K562 (cell line): ENCODE data around the gene GNAT2. TPM values are rescaled to one million over a fixed set of nuclear protein-coding genes. Genes with fewer than 3 reads are reported as not detected.
A peak's percentile ranks its signal among the peaks of the same experiment; 100 is the strongest.

ENCODE experiments used
- CBFA2T2 ChIP-seq: fragments of 450-650 bp; conservative IDR thresholded peaks from 2 replicates; pipeline ENCODE4 v1.6.1; 2017; ENCODE audit warnings: mild to moderate bottlenecking
- CBFA2T3 ChIP-seq: fragments of 450-650 bp; IDR thresholded peaks from 2 replicates; pipeline ENCODE4 v1.6.1; 2017
- FOSL1 ChIP-seq: fragments of 200-800 bp; sonication (Bioruptor generic); conservative IDR thresholded peaks from 2 replicates; pipeline ENCODE4 v1.6.1; 2016; ENCODE audit warnings: missing genetic modification characterization, missing compliant biosample characterization
- GATAD2B ChIP-seq: fragments of 450-650 bp; IDR thresholded peaks from 2 replicates; pipeline ENCODE4 v1.6.1; 2017; ENCODE audit warnings: mild to moderate bottlenecking, borderline replicate concordance
- HDAC1 ChIP-seq, 2 experiments: fragments of 450-650 bp; IDR thresholded peaks; 2 replicates each; pipeline ENCODE4 v1.6.1; 2016 to 2017; ENCODE audit warnings: inconsistent platforms in 1 of 2, mild to moderate bottlenecking in 1 of 2, moderate library complexity in 1 of 2
- JUN ChIP-seq, 2 experiments: sonication (generic) in 1 of 2; formaldehyde crosslinking in 1 of 2; IDR thresholded peaks; 2 replicates each; pipeline versions ENCODE4 v1.6.1 to v1.8.0; 2012 to 2022; ENCODE audit warnings: borderline replicate concordance in 2 of 2, mild to moderate bottlenecking in 2 of 2, improper control_type of control experiment in 1 of 2, low read depth in 1 of 2, low read length in 1 of 2, missing genetic modification reagents in 1 of 2
- PHF21A ChIP-seq: fragments of 450-650 bp; IDR thresholded peaks from 2 replicates; pipeline ENCODE4 v1.6.1; 2017; ENCODE audit warnings: low read depth, borderline replicate concordance
- RAD21 ChIP-seq, 2 experiments: fragments of 250-450 bp in 1 of 2; fragments of 450-650 bp in 1 of 2; sonication (Bioruptor Pico) in 1 of 2; formaldehyde crosslinking in 1 of 2; IDR thresholded peaks in 1 of 2; conservative IDR thresholded peaks in 1 of 2; 2 replicates each; pipeline versions ENCODE4 v1.4.0 to v1.8.0; 2020 to 2022; ENCODE audit warnings: mild to moderate bottlenecking in 2 of 2, moderate library complexity in 1 of 2
- ZFP36 ChIP-seq: fragments of 150-350 bp; IDR thresholded peaks from 2 replicates; pipeline ENCODE4 v1.6.1; 2018; ENCODE audit warnings: low read length, low read depth; ENCODE audit not compliant: partially characterized antibody
- polyA plus RNA-seq, 8 experiments: library from polyadenylated mRNA; depleted of rRNA in 4 of 8; stranded (reverse) in 5 of 8; unstranded in 3 of 8; fragments of >200 nt; fragmentation: Nextera tagmentation in 2 of 8; fragmentation: Illumina TruSeq in 1 of 8; extraction: Ambion mirVana in 2 of 8; extraction: Trizol in 1 of 8; gene quantifications; 2 replicates each; pipeline versions ENCODE4 v1.2.1 to v1.2.3, GENCODE V29; 2011 to 2014; ENCODE audit warnings: inconsistent platforms in 1 of 8, missing spikeins in 1 of 8
- total RNA-seq, 7 experiments: library from RNA; depleted of rRNA in 6 of 7; stranded (reverse); fragments of >200 nt in 6 of 7; fragmentation: Illumina TruSeq in 2 of 7; extraction: Trizol in 2 of 7; gene quantifications; 2 replicates each; pipeline versions ENCODE4 v1.2.1 to v1.2.3, GENCODE V29; 2011 to 2021; ENCODE audit warnings: low replicate concordance in 1 of 7
- TF ChIP-seq, protein P1 (sequence below): fragments of 200-600 bp; sonication (generic); IDR thresholded peaks from one replicate; pipeline ENCODE4 v1.6.1; 2012; ENCODE audit warnings: mild to moderate bottlenecking, low read depth, low read length, inconsistent platforms
- TF ChIP-seq, protein P2 (sequence below): sonication (generic); IDR thresholded peaks from 2 replicates; pipeline ENCODE4 v1.6.1; 2016

The GNAT2 gene
- total and polyA plus RNA-seq, 9 of the 15 experiments (the other 6 are each of a cell fraction or from before 2014, with no cell fraction given): 0.06 to 0.52 (median 0.24) TPM; not detected in 1

DNA sequence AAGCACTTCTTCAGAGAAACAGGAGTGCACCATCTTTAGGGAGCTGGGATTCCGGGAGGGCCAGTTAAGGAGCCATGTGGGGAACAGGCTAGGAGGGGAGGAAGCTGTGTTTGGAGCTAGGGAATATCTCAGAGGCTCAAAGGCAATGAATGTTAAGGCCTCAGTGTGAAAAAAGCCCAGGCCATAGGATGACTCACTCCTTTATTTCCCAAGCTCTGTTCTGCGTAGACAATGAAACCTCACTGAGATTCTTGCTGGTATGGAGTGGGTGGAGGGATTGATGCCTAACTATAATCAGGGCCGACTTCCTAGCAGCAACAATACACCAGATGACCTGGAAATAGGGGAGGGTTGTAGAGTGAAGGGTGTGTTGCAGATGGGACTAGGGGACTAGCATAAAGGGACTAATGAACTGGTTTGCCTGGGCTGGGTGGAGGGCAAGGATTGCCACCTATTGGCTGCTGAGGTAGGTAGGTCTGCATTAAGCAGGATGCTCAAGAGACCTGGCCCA lies 2.1 kb downstream of the GNAT2 start (continued):
- TF ChIP-seq RAD21 (CRISPR knock-in tag; conservative IDR thresholded peaks at IDR 0.05 in 1 of 2, IDR thresholded peaks at IDR 0.05 in 1 of 2) (peak in 1 of 2 experiments; percentile 22; a peak in 2 of 4 replicates), GATAD2B (no peak), PHF21A (peak; percentile 60; the same call in 1 of the 2 replicates), JUN (IDR thresholded peaks at IDR 0.05; ENCODE audit: borderline replicate concordance, low read depth, low read length) (peak; percentile 57; the same call in 1 of the 2 replicates), JUN (CRISPR knock-in tag; IDR thresholded peaks at IDR 0.05; ENCODE audit: borderline replicate concordance) (0 out of 2 replicates have a peak, but pooled peaks have one; percentile 27), FOSL1 (peak; percentile 65), HDAC1 (IDR thresholded peaks at IDR 0.05) (peak in 1 of 2 experiments; percentile 68; a peak in 1 of 4 replicates), CBFA2T2 (0 out of 2 replicates have a peak, but pooled peaks have one; percentile 9), CBFA2T3 (peak; percentile 47; the same call in 1 of the 2 replicates), ZFP36 (peak; percentile 50)
- TF ChIP-seq, protein P1, sequence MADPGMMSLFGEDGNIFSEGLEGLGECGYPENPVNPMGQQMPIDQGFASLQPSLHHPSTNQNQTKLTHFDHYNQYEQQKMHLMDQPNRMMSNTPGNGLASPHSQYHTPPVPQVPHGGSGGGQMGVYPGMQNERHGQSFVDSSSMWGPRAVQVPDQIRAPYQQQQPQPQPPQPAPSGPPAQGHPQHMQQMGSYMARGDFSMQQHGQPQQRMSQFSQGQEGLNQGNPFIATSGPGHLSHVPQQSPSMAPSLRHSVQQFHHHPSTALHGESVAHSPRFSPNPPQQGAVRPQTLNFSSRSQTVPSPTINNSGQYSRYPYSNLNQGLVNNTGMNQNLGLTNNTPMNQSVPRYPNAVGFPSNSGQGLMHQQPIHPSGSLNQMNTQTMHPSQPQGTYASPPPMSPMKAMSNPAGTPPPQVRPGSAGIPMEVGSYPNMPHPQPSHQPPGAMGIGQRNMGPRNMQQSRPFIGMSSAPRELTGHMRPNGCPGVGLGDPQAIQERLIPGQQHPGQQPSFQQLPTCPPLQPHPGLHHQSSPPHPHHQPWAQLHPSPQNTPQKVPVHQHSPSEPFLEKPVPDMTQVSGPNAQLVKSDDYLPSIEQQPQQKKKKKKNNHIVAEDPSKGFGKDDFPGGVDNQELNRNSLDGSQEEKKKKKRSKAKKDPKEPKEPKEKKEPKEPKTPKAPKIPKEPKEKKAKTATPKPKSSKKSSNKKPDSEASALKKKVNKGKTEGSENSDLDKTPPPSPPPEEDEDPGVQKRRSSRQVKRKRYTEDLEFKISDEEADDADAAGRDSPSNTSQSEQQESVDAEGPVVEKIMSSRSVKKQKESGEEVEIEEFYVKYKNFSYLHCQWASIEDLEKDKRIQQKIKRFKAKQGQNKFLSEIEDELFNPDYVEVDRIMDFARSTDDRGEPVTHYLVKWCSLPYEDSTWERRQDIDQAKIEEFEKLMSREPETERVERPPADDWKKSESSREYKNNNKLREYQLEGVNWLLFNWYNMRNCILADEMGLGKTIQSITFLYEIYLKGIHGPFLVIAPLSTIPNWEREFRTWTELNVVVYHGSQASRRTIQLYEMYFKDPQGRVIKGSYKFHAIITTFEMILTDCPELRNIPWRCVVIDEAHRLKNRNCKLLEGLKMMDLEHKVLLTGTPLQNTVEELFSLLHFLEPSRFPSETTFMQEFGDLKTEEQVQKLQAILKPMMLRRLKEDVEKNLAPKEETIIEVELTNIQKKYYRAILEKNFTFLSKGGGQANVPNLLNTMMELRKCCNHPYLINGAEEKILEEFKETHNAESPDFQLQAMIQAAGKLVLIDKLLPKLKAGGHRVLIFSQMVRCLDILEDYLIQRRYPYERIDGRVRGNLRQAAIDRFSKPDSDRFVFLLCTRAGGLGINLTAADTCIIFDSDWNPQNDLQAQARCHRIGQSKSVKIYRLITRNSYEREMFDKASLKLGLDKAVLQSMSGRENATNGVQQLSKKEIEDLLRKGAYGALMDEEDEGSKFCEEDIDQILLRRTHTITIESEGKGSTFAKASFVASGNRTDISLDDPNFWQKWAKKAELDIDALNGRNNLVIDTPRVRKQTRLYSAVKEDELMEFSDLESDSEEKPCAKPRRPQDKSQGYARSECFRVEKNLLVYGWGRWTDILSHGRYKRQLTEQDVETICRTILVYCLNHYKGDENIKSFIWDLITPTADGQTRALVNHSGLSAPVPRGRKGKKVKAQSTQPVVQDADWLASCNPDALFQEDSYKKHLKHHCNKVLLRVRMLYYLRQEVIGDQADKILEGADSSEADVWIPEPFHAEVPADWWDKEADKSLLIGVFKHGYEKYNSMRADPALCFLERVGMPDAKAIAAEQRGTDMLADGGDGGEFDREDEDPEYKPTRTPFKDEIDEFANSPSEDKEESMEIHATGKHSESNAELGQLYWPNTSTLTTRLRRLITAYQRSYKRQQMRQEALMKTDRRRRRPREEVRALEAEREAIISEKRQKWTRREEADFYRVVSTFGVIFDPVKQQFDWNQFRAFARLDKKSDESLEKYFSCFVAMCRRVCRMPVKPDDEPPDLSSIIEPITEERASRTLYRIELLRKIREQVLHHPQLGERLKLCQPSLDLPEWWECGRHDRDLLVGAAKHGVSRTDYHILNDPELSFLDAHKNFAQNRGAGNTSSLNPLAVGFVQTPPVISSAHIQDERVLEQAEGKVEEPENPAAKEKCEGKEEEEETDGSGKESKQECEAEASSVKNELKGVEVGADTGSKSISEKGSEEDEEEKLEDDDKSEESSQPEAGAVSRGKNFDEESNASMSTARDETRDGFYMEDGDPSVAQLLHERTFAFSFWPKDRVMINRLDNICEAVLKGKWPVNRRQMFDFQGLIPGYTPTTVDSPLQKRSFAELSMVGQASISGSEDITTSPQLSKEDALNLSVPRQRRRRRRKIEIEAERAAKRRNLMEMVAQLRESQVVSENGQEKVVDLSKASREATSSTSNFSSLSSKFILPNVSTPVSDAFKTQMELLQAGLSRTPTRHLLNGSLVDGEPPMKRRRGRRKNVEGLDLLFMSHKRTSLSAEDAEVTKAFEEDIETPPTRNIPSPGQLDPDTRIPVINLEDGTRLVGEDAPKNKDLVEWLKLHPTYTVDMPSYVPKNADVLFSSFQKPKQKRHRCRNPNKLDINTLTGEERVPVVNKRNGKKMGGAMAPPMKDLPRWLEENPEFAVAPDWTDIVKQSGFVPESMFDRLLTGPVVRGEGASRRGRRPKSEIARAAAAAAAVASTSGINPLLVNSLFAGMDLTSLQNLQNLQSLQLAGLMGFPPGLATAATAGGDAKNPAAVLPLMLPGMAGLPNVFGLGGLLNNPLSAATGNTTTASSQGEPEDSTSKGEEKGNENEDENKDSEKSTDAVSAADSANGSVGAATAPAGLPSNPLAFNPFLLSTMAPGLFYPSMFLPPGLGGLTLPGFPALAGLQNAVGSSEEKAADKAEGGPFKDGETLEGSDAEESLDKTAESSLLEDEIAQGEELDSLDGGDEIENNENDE: no peak
- TF ChIP-seq, protein P2, sequence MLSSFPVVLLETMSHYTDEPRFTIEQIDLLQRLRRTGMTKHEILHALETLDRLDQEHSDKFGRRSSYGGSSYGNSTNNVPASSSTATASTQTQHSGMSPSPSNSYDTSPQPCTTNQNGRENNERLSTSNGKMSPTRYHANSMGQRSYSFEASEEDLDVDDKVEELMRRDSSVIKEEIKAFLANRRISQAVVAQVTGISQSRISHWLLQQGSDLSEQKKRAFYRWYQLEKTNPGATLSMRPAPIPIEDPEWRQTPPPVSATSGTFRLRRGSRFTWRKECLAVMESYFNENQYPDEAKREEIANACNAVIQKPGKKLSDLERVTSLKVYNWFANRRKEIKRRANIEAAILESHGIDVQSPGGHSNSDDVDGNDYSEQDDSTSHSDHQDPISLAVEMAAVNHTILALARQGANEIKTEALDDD: peak; percentile 85
